Superior temporal gyrus (tissue), 1 donor: ENCODE measurements around the gene EYS.
A peak's percentile ranks its signal among the peaks of the same experiment; 100 is the strongest.
"Not testable (repeated sequence)": the region's sequence is repeated elsewhere in the genome, so short reads cannot be mapped to it uniquely, and the experiment has no call there.

Experiments
- DNase-seq: peaks from one replicate; pipeline ENCODE4 v3.0.0-alpha.2; 2016; ENCODE audit errors: extremely low spot score

Gene EYS

DNA sequence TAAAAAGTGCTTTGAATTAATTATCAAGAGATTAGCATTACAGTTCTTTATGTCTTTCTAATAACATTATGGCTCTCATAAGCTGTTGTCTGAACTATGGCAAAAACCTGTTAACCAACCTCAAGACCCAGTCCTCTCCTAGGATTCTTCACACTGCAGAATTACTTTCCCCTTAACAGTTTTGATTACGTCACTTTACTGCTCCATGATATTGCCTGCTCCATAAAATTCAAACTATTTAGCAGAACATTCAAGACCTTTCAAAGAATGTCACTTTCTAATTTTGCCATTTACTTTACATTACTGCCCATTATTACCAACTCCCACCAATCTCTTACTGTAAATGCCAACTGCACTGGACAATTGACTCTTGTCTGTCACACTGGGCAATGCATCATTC, 1227.9 kb downstream of the EYS start:
- DNase-seq: no peak

DNA sequence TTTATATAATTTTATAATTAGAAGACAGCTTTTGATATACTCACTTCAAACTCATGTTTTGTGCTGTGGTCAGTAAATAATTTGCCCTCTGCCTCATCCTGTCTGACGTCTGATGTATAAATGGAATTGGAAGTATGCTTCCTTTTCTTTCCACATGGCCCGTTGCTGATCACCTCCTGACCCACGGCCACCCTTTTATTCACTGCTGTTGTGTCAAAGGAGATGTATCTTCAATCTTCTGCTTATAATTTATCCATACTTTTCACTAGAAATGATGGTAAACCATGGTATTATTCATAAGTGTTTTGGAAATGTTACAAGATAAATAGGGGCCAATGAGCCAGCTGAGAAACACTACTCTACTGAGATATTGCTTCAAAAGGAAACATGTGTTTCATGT, 1229.6 kb downstream of the EYS start:
- no peak for DNase-seq

DNA sequence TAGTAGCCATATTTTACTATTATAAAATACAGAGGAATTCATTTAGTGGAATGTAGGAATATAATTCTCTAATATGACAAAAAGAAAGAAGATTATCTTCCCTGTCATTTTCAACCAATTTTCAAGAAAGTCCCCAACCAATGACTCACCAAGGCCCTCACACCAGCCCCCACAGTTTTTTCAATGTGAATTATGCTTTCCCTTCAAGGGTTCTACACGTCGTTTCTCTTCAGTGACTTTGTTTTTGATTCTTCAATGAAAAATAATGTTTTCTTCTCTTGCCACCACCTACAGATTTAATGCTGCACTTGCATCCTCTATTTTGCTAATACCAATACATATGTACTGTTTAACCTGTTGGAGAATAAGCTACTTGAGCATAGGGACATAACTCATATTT, 1230.1 kb downstream of the EYS start:
- no peak for DNase-seq

DNA sequence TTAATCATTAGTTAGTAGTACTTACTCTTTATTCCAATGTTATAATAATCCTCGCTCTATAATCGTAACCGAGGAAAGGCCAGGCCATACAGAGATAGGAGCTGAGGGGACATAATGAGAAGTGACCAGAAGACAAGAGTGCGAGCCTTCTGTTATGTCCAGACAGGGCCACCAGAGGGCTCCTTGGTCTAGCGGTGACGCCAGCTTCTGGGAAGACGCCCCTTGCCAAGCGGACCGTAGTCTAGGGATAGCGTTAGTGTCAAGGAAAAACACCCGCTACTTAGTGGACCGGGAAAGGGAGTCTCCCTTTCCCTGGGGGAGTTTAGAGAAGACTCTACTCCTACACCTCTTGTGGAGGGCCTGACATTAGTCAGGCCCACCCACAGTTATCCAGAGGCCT, 1237.6 kb downstream of the EYS start:
- DNase-seq: not testable (repeated sequence)

DNA sequence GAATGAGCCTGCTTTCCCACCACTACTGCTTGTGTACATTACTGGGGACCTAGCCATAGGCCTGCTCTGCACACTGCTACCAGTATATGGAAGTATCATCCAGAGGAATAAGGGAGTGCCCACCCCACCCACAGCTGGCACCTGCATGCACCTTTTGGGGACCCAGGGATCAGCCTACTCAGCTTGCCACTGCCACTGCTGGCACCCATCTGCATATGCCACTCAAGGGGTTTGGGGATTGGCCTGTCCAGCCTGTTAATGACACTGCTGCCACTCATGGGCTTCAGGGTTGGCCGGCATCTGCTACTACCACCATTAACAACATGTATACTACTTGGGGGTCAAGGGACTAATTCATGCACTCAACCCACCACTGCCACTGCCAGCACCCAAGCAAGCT, 1239.4 kb downstream of the EYS start:
- no peak for DNase-seq

DNA sequence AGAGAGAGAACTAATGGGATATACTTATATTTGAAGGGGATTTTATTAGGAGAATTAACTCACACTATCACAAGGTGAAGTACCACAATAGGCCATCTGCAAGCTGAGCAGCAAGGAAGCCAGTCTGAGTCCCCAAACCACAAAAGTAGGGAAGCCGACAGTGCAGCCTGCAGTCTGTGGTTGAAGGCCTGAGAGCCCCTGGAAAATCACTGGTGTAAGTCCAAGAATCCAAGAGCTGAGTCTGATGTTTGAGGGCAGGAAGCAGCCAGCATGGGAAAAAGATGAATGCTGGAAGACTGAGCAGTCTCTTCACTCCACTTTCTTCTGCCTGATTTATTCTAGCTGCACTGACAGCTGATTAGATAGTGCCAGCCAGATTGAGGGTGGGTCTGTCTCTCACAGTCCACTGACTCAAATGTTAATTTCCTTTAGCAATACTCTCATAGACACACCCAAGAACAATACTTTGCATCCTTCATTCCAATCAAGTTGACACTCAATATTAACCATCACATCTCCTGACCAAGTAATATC, 1247.5 kb downstream of the EYS start:
- DNase-seq: no peak

DNA sequence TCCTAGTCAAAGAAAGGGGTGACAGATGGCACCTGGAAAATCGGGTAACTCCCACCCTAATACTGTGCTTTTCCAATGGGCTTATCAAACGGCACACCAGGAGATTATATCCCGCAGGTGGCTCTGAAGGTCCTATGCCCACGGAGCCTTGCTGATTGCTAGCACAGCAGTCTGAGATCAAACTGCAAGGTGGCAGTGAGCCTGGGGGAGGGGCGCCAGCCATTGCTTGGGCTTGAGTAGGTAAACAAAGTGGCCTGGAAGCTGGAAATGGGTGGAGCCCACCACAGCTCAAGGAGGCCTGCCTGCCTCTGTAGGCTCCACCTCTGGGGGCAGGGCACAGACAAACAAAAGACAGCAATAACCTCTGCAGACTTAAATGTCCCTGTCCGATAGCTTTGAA, 1258.9 kb downstream of the EYS start:
- not testable (repeated sequence) for DNase-seq

DNA sequence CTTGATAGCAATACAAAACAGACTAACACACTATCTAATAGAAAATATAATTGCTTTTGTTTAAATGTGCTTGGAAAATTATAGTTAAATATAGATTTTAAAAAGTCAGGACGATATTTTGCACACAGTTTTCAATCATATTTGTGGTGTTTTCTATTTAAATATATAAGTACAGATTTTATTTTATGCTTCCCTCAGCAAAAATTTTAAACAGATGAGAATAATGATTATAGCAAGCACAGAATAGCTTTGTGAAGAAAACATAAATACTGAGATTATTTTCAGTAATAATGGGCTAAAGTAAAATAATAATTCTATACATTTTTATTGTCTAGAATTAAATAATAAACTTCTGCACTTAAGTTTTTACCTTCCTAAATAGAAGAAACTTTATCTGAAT, 1262.0 kb downstream of the EYS start:
- no peak for DNase-seq

DNA sequence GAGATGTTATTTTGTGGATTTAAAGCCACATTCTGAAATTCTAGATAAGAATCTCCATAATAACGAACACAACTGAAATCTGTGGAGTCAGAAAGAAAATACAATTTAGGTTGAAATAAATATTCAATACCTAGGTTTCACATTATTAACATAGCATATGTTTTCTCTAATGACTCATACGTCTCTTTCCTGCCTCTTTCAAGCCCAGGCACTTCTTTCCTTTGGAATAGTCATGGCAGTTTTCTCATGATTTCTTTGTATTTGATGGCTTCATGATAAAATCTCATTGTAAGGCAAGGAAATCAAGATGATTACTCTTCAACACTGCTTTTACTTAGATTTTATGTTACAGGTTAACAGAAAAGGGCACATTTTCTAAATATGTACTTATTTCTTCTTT, 1267.8 kb downstream of the EYS start:
- DNase-seq: no peak

DNA sequence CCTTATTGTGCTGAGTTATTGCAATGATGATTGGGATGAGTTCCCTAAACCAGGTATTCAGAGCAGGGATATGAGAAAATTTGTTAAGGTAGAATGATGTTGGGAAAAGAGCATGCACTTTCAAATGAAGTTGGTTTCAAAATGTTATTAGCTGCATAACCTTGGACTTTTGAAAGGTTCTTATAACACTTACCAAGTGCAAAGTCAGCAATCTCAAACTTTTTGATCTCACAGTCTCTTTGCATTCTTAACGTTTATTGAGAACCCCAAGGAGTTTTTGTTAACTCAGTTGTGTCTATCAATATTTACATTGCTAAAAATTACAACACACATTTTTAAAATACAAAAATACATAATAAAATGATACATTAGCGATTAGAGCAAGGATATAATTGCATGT, 1269.0 kb downstream of the EYS start:
- DNase-seq: no peak

DNA sequence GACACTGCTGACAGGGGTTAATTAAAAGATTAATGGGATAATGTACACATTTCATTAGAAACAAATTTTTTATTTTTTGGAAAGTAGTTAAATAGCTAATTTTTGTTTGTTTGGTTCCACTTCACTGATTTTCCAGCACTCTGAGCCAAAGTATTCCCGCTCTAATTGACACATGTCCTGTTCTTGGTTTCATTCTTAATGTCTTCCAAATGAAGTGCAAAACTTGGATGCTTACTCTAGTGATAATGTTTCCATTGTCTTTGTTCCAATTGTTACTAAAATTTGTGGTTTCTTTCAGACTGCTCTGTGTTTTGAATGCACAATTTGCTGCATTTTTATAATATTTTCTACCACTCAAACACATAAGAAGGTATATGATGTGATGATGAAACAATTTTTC, 1277.1 kb downstream of the EYS start:
- no peak for DNase-seq

DNA sequence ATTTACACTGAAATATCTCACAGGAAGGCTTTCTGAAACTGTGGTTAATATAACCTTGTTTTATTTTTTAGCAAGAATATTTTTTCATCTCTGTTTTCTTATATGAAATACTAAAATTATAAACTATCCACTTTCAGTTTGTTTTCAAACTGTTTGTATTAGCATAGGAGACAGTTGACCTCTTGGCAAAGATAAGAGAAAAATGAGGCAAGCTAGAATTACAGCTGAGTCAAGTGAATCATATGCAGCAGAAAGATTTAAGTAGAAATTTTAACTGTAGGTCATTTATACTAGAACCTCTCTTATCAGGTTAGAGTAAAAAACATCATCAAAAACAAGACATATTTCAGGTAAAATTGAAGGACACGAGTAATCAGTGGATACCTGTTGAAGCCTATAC, 1278.8 kb downstream of the EYS start:
- DNase-seq: no peak

DNA sequence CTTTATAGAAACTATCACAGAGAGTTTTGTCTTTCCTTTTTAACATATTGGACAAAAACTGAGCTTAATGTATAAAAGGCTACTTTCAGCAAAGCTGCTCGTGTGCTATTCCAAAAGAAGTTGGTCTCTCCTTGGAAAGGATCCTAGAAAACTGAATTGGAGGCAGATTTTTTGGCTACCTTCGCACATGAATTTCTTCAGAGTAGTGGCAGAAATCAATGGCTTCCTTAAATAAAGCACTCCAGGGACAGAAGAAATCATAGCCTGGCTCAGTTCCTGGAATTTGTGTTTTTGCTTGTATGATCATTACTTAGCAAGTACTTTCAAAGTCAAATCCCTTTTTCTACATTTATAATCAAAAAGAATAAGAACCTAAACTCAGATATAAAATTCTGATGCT, 1291.1 kb downstream of the EYS start:
- peak; percentile 76 for DNase-seq

DNA sequence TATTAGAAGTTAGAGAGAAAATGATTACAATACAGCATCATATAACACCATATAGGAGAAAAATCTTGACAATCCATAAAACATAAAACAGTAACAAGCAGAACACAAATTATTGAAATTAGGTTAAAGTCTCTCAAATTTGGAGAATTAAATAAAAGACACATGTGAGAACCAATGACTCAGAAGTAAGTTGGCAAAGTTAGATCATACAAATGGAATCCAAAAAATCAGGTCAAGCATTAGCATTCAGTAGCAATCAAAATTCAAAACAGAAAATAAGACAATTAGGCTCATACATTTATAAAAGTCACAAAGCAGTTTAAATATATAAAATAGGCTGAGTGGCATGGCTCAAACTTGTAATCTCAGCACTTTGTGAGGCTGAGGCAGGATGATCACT, 1295.8 kb downstream of the EYS start:
- no peak for DNase-seq

DNA sequence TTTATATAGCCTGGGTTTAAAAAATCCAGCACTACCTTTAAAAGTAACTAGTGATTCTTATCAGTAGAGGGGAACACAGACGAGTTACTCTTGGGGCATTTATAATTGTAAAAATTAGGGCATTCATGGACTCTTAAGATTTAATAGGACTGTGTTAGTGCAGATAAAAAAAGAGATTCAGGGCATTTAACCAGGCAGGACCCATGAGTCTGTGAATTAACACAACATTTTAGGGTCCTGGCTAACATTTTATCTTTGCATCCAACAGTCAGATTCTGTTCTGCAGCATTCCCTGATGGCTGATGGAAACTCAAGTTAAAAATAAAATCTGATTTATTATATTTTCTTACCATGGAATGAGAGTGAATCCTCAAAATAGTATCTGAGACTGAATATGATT, 1297.1 kb downstream of the EYS start:
- no peak for DNase-seq

DNA sequence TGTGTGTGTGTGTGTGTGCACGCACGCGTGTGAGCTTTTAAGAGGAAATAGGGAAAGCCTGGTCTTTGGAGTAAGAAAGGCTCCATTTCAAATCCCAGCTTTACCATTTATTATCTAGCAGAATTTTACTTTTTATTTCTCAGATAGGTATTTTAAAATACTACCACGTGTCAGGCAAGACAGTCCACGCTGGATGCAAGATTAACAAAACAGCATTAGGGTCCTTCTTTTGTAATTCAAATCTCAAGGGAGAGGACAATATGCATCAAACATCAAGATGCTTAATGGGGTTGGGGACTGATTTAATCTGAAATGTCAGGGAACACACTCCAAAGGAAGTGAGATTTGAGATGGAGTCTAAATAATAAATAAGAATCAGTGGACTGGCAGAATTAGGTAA, 1302.6 kb downstream of the EYS start:
- DNase-seq: no peak

DNA sequence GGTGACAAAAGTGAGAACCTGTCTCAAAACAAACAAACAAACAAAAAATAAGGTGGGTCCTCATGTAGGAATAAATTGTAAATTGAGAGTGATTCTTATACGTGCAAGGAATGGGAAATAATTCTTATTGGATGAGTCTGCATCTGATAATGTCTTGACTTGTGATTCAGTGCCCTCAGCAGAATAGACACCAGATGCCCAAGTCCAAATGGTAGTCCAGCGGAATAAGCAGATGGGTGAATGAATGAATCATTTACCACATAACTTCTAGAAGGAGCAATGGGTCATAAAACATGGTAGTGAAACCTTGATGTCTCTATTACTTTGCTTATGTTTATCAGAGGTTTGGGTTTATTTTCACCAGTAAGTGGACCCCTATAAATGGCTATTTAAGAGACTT, 1323.7 kb downstream of the EYS start:
- no peak for DNase-seq

DNA sequence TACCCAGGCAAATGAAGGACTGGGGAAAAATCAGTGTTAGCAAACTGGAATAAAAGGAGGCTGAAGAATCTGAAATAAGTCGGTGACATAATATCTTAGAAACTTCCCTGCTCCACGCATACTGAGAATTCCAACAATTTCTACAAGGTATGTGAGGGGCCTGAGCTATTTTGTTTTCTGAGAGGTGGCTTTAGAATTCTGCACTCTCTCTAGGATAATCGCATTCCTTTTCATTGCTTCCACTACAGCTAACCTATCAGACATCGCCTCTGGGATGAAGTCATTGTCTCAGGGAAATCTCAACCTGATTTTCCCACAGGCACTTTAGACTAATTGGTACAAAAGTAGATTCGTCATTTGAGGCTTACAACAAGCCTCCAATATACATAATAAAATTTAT, 1330.6 kb downstream of the EYS start:
- no peak for DNase-seq

DNA sequence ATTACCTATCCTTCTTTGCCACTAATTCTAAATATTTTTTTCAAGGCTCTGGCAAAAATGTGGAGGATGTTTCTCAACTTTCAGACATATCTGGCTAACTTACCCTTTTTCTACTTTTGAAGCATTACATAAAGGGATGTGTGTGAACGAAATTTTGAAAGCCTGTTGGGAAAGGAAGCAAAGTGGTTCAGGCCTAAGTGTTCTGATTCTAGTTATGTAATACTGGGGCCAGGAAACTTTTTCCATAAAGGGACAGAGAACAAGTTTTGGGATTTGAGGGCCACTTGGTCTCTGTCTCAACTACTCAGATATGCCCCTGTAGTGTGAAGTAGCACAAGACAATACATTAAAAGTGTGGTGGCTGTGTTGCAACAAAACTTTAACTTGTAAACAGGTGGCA, 1349.6 kb downstream of the EYS start:
- no peak for DNase-seq

DNA sequence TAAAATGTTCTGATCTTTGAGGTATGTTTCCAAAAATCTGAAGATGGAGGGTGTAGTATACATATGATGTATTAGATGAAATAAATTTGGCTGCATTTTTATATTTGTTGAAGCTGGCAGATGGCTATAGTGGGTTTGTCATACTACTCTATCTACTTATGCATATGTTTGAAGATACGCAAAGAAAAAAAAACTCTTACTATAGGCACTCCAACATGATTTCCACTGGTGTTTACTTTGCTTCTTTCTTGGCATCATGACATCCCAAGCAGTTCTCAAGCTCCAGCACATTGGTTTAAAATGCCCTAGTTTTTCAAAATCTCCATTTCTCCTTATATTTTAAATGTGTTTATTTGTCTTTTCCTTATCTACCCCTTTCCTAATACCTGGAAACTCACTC, 1359.6 kb downstream of the EYS start:
- no peak for DNase-seq

DNA sequence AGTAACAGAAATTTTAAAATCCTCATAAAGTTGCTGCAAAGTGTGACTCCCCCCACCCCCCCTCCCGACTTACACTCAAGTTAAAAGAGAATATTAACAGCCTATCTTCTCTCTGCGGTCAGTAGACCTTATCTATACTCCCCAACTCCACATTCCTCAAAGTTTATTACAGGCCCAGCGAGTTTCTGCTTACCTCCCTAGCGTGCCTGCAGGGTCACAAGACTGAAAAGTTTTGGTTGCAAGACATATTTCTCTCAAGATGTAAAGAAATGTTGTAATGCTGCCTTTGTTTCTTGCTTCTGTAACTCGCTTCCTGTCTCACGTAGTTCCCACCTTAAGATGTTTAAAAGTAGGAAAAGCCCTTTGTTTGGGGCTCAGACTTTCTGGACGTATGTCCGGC, 1371.8 kb downstream of the EYS start:
- no peak for DNase-seq

DNA sequence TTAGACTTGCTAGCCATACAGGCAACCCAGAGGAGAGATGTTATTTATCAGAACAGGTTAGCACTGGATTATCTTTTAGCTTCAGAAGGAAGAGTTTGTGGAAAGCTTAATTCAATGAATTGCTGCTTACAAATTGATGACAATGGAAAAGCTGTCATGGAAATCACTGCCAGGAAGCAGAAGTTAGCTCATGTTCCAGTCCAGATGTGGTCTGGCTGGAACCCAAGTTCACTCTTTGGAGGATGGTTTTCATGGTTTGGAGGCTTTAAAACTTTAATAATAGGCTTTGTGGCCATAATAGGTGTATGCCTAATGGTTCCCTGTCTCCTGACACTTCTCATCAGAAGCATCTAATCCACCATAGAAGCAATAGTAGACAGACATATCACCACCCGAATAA, 1372.4 kb downstream of the EYS start:
- no peak for DNase-seq

DNA sequence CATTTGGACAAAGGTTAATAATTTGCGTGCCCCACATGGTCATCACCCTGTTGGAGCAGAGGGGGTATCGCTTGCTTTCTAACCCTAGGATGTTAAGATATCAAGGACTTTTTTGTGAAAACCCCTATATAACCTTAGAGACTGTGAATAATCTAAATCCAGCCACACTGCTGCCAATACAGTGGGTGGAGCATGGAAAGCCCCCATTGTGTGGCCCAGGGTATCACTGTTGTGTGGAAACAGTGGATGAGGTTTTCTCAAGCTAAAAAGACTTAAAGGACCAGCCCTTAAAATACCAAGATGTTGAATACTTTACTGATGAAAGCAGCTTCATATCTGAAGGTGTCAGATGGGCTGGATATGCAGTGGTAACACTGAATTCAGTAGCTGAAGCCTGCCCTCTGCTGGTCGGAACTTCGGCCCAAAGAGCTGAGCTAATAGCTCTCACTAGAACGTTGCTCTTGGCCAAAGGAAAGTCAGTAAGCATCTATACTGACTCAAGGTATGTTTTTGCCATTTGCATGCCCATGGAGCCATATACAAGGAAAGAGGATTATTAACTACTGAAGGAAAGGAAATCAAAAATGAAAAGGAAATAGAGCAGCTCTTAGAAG, 1376.2 kb downstream of the EYS start:
- DNase-seq: peak; percentile 85

DNA sequence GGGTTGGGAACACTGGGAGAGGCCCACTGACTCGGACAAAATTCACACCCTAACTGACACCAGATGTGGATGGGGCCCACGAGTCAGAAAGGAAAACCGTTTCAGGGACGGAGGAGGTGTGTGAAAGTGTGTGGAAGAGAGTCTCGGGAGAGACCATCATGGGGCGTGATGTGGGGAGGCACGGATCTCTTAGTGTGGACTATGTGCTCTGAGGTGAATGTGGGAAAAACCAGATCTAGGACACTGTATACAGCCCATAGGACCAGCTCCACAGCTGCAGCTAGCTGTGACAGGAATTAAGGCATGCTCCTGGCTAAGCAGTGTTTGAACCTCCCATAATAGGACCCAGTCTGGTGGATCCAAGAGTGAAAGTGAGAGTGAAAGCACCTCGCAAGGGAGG, 1380.1 kb downstream of the EYS start:
- DNase-seq: no peak
